ENCODE results near the gene FAM131C.
"Not testable (repeated sequence)": the region's sequence is repeated elsewhere in the genome, so short reads cannot be mapped to it uniquely, and the experiment has no call there.

Gene FAM131C

GRCh38 chr1:16057314-16057915, 16.0 kb downstream of the FAM131C start:
- not testable (repeated sequence) for DNase-seq

GRCh38 chr1:16056521-16056912, 16.9 kb downstream of the FAM131C start:
- not testable (repeated sequence) for DNase-seq

GRCh38 chr1:16055613-16056520, 17.6 kb downstream of the FAM131C start:
- peak; percentile 56 for DNase-seq

- no peak for DNase-seq
These were observed 18.6 kb downstream of the FAM131C start for GRCh38 chr1:16054598-16055540.

- DNase-seq, result no peak
These were observed 19.5 kb downstream of the FAM131C start for GRCh38 chr1:16053781-16054502.

GRCh38 chr1:16051949-16052348, 21.5 kb downstream of the FAM131C start:
- not testable (repeated sequence) for DNase-seq

GRCh38 chr1:16051039-16051438, 22.4 kb downstream of the FAM131C start:
- DNase-seq, result no peak

GRCh38 chr1:16050328-16050727, 23.1 kb downstream of the FAM131C start:
- no peak for DNase-seq

GRCh38 chr1:16048573-16049189, 24.8 kb downstream of the FAM131C start:
- DNase-seq, result no peak

- no peak for DNase-seq
These were observed 25.5 kb downstream of the FAM131C start for GRCh38 chr1:16047791-16048475.

GRCh38 chr1:16046842-16047241, 26.6 kb downstream of the FAM131C start:
- no peak for DNase-seq

- no peak for DNase-seq
These were observed 29.5 kb downstream of the FAM131C start for GRCh38 chr1:16043950-16044349.

- no peak for DNase-seq
These were observed 29.9 kb downstream of the FAM131C start, which contains the start of gene CLCNKB for GRCh38 chr1:16043521-16043920. Gene CLCNKB, plus strand, starts transcription at chr1:16043782. Its CDS starts 711 bp downstream, at chr1:16044493.

GRCh38 chr1:16042654-16043053, 30.8 kb downstream of the FAM131C start:
- DNase-seq, result not testable (repeated sequence)

- no peak for DNase-seq
These were observed 31.4 kb downstream of the FAM131C start for GRCh38 chr1:16042096-16042495.

- DNase-seq, result no peak
These were observed 32.3 kb downstream of the FAM131C start for GRCh38 chr1:16041200-16041599.

GRCh38 chr1:16039871-16040270, 33.6 kb downstream of the FAM131C start:
- DNase-seq, result not testable (repeated sequence)

GRCh38 chr1:16038620-16038912, 34.9 kb downstream of the FAM131C start:
- no peak for DNase-seq

- DNase-seq, result not testable (repeated sequence)
These were observed 37.0 kb downstream of the FAM131C start for GRCh38 chr1:16036461-16036860.

GRCh38 chr1:16033103-16033632, 40.3 kb downstream of the FAM131C start:
- DNase-seq, result not testable (repeated sequence)
